MM.1S (cell line): ENCODE results near the gene SV2B.
A peak's percentile ranks its signal among the peaks of the same experiment; 100 is the strongest.

Source experiments
- DNase-seq: peaks from one replicate; pipeline ENCODE4 v3.0.0-alpha.2; 2015
- H2AFZ ChIP-seq: fragments of 300-600 bp; sonication (generic); 2 replicates; pipeline ENCODE4 v1.6.0; 2016; ENCODE audit warnings: antibody characterized with exemption, low read length
- H3F3A ChIP-seq: fragments of 300-600 bp; sonication (generic); 2 replicates; pipeline ENCODE4 v1.6.1; 2016; ENCODE audit warnings: mild to moderate bottlenecking, antibody characterized with exemption, low read length, moderate library complexity, mixed read lengths; ENCODE audit not compliant: insufficient read depth
- H3K27ac ChIP-seq: fragments of 300-600 bp; sonication (generic); 2 replicates; pipeline ENCODE4 v1.5.1; 2016; ENCODE audit warnings: mild to moderate bottlenecking, low read length
- H3K27me3 ChIP-seq: fragments of 300-600 bp; sonication (generic); replicated peaks from 2 replicates; pipeline ENCODE4 v1.6.0; 2016; ENCODE audit warnings: low read length; ENCODE audit not compliant: insufficient read depth
- H3K36me3 ChIP-seq: fragments of 300-600 bp; sonication (generic); replicated peaks from 2 replicates; pipeline ENCODE4 v1.6.1; 2016; ENCODE audit warnings: mild to moderate bottlenecking, low read length, mixed read lengths; ENCODE audit not compliant: insufficient read depth
- H3K4me1 ChIP-seq: fragments of 300-600 bp; sonication (generic); 2 replicates; pipeline ENCODE4 v1.6.1; 2016; ENCODE audit warnings: low read length, mixed read lengths
- H3K4me2 ChIP-seq: fragments of 300-600 bp; sonication (generic); 2 replicates; pipeline ENCODE4 v1.6.0; 2016; ENCODE audit warnings: low read depth, low read length
- H3K4me3 ChIP-seq: fragments of 300-600 bp; sonication (generic); 2 replicates; pipeline ENCODE4 v1.5.1; 2016; ENCODE audit warnings: low read length, mixed read lengths
- H3K79me2 ChIP-seq: fragments of 300-600 bp; sonication (generic); 2 replicates; pipeline ENCODE4 v1.6.1; 2016; ENCODE audit warnings: mixed run types, low read length, mixed read lengths
- H3K9ac ChIP-seq: fragments of 300-600 bp; sonication (generic); 2 replicates; pipeline ENCODE4 v1.6.1; 2016; ENCODE audit warnings: low read length, mixed read lengths
- H3K9me2 ChIP-seq: fragments of 300-600 bp; sonication (generic); replicated peaks from 2 replicates; pipeline ENCODE4 v1.6.1; 2016; ENCODE audit warnings: mild to moderate bottlenecking, low read length, mixed read lengths; ENCODE audit not compliant: insufficient read depth
- H3K9me3 ChIP-seq: fragments of 300-600 bp; sonication (generic); replicated peaks from 2 replicates; pipeline ENCODE4 v1.6.1; 2016; ENCODE audit warnings: mild to moderate bottlenecking, low read length, mixed read lengths; ENCODE audit not compliant: insufficient read depth
- H4K20me1 ChIP-seq: fragments of 300-600 bp; sonication (generic); 2 replicates; pipeline ENCODE4 v1.6.1; 2016; ENCODE audit warnings: mild to moderate bottlenecking, low read length, moderate library complexity, mixed read lengths; ENCODE audit not compliant: insufficient read depth
- EZH2 ChIP-seq: fragments of 300-600 bp; sonication (generic); optimal IDR thresholded peaks from 2 replicates; pipeline ENCODE3; 2017; ENCODE audit warnings: low read depth, mild to moderate bottlenecking, antibody characterized with exemption, low read length, mixed read lengths
- EZH2phosphoT487 ChIP-seq: fragments of 300-600 bp; sonication (generic); IDR thresholded peaks from 2 replicates; pipeline ENCODE4 v1.6.1; 2018; ENCODE audit warnings: antibody characterized with exemption, low read length
- TF ChIP-seq, protein P1 (sequence below): fragments of 300-600 bp; sonication (generic); IDR thresholded peaks from 2 replicates; pipeline ENCODE4 v1.5.1; 2016; ENCODE audit warnings: antibody characterized with exemption, low read length, mixed read lengths

The SV2B gene

GRCh38 chr15:91335702-91336101 lies 235.6 kb downstream of the SV2B start:
- H3K4me1 ChIP-seq: peaks cover 10% of the 10 kb centered on the region
- no peaks in the 10 kb centered on the region for H3K9me2 ChIP-seq
- H3K27ac ChIP-seq: no peak overlapping the region
- H3K4me3 ChIP-seq: no peak overlapping the region
- no peaks in the 10 kb centered on the region for H3K79me2 ChIP-seq
- DNase-seq: no peak
- H3K9me3 ChIP-seq: no peaks in the 10 kb centered on the region
- no peaks in the 10 kb centered on the region for H4K20me1 ChIP-seq
- no peaks in the 10 kb centered on the region for H3K36me3 ChIP-seq
- H3F3A ChIP-seq: peaks cover 3% of the 10 kb centered on the region; the same call in 1 of the 2 replicates
- TF ChIP-seq EZH2: no peak
- no peak for TF ChIP-seq EZH2phosphoT487
- TF ChIP-seq, protein P1, sequence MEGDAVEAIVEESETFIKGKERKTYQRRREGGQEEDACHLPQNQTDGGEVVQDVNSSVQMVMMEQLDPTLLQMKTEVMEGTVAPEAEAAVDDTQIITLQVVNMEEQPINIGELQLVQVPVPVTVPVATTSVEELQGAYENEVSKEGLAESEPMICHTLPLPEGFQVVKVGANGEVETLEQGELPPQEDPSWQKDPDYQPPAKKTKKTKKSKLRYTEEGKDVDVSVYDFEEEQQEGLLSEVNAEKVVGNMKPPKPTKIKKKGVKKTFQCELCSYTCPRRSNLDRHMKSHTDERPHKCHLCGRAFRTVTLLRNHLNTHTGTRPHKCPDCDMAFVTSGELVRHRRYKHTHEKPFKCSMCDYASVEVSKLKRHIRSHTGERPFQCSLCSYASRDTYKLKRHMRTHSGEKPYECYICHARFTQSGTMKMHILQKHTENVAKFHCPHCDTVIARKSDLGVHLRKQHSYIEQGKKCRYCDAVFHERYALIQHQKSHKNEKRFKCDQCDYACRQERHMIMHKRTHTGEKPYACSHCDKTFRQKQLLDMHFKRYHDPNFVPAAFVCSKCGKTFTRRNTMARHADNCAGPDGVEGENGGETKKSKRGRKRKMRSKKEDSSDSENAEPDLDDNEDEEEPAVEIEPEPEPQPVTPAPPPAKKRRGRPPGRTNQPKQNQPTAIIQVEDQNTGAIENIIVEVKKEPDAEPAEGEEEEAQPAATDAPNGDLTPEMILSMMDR: no peak
- no peak overlapping the region for H3K9ac ChIP-seq
- no peaks in the 10 kb centered on the region for H3K27me3 ChIP-seq
- no peak overlapping the region for H2AFZ ChIP-seq
- H3K4me2 ChIP-seq: no peak overlapping the region

DNA sequence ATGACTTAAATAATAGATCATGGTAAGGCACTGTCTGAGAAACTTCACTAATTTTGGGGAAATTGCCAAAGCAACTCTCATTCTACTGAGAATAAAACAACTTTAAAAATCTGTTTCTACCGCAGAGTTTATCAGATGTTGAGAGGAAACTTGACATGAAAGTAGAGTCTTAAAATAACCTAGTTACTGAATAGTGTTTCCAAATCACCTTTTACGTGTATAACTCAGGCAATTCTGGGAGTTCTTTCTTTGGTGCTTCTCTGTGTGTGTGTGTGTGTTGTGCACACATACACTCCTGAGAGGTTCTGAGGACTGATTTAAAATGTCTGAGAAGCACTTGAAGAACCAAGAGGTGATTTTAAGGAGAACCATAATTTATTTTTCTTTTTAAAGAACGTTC lies 236.6 kb downstream of the SV2B start:
- Histone ChIP-seq H3K4me3 (no peak overlapping the region), H3K4me1 (peaks cover 10% of the 10 kb centered on the region), H3K79me2 (no peaks in the 10 kb centered on the region), H3K27ac (peak overlapping the region; percentile 58; the same call in 1 of the 2 replicates), H4K20me1 (no peaks in the 10 kb centered on the region), H3K4me2 (peak overlapping the region; percentile 34), H3F3A (peaks cover 3% of the 10 kb centered on the region; the same call in 1 of the 2 replicates), H3K27me3 (no peaks in the 10 kb centered on the region), H3K9ac (no peak overlapping the region; the same call in 1 of the 2 replicates), H3K9me3 (no peaks in the 10 kb centered on the region), H2AFZ (no peak overlapping the region), H3K9me2 (no peaks in the 10 kb centered on the region), H3K36me3 (no peaks in the 10 kb centered on the region)
- no peak for TF ChIP-seq EZH2
- TF ChIP-seq, protein P1: no peak
- TF ChIP-seq EZH2phosphoT487: no peak
- DNase-seq: peak; percentile 35

DNA sequence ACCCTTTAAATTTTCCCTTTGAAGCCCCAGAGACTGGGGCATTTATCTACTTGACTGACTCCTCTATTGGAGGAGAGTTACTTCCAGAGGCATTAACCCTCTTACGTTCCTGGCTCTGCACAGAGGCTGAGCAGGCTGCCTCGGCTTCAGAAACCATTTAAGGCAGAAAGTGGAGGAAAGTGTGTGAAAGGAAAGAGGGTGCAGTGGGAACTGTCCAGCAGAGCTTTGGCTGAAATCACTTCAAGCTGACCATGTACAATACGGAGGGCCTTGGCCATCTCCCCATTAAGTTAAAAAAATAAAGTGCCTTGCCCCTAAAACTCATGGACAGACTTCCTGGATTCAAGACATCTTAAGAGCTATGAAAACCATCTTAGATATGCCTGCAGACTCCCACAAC lies 238.7 kb downstream of the SV2B start:
- no peaks in the 10 kb centered on the region for H3K79me2 ChIP-seq
- no peak overlapping the region for H3K9ac ChIP-seq
- TF ChIP-seq EZH2phosphoT487 (no peak), EZH2 (no peak)
- TF ChIP-seq, protein P1: no peak
- peaks cover 10% of the 10 kb centered on the region for H3K4me1 ChIP-seq
- H3K4me3 ChIP-seq: no peak overlapping the region
- no peak overlapping the region for H2AFZ ChIP-seq
- H3K27me3 ChIP-seq: no peaks in the 10 kb centered on the region
- no peaks in the 10 kb centered on the region for H3K36me3 ChIP-seq
- H3K9me3 ChIP-seq: no peaks in the 10 kb centered on the region
- DNase-seq: peak; percentile 36
- no peak overlapping the region for H3K27ac ChIP-seq
- no peaks in the 10 kb centered on the region for H4K20me1 ChIP-seq
- no peaks in the 10 kb centered on the region for H3K9me2 ChIP-seq
- peaks cover 3% of the 10 kb centered on the region; the same call in 1 of the 2 replicates for H3F3A ChIP-seq
- H3K4me2 ChIP-seq: no peak overlapping the region
